Measurements from ENCODE around the gene EMILIN1. TPM values are rescaled to one million over a fixed set of nuclear protein-coding genes. Genes with fewer than 3 reads are reported as not detected.

EMILIN1 gene
- total RNA-seq, 2 donors from 2014 or later: 1.9 to 2.1 TPM

DNA sequence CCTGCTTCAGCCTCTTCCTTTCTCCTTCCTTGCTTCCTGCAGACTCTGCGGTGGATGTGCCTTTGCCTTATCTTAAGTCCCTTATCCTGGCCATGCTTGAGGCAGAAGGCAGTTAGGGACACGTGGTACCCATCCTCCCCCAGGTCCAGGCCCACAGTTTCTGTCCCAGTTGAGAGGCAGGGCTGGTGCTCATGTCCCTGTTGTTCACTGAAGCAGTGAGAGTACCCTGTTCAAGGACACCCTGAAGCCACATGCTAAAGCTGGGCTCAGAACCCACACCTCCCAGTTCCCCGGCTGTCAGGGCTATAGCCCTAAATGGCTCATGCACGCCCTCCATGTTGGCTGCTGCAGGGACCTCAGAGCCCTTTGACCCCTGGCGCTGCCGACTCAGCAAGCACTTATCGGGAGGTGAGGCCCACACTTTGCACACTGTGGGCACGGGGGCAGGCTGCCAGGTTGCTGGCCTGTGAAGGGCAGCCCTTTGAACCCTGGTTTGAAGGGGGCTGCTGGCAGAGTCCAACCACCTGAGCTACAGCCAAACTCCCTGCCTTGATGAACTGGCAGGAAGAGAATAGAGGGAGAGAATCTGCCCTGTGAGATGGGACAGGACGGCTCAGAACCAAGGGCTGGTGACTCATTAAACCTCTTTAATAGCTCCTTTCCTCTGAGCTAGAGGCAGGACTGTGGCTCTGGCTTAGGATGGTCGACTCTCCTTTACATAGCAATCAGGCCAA, 14.4 kb downstream of the EMILIN1 start:
- 84 to 85% methylated on average over 6 to 10 of the region's 10 CpGs for WGBS, 2 experiments (ENCODE audit: insufficient coverage in 1 of 2, insufficient read length in 1 of 2)
- peaks cover 4% of the 10 kb centered on the region for H3K4me1 Mint-ChIP-seq
- peaks cover 5% of the 10 kb centered on the region for H3K4me1 ChIP-seq (ENCODE audit: control insufficient read depth, insufficient read depth, low read length)
- no peak overlapping the region for H3K27ac ChIP-seq (ENCODE audit: low read depth, low read length)
- H3K9me3 Mint-ChIP-seq: no peaks in the 10 kb centered on the region
- H3K36me3 Mint-ChIP-seq (ENCODE audit: low read depth): no peaks in the 10 kb centered on the region
- peaks cover 13% of the 10 kb centered on the region for H3K27me3 ChIP-seq (ENCODE audit: control insufficient read depth, insufficient read depth, low read length, poor library complexity, severe bottlenecking)
- H3K4me3 Mint-ChIP-seq: no peak overlapping the region
- no peak overlapping the region for H3K4me3 ChIP-seq (ENCODE audit: low read length)
- no peak for DNase-seq
- H3K27me3 Mint-ChIP-seq (ENCODE audit: insufficient read depth): peaks cover 12% of the 10 kb centered on the region
- no peaks in the 10 kb centered on the region for H3K36me3 ChIP-seq (ENCODE audit: control insufficient read depth, insufficient read depth, low read length)
- TF ChIP-seq, protein P1, sequence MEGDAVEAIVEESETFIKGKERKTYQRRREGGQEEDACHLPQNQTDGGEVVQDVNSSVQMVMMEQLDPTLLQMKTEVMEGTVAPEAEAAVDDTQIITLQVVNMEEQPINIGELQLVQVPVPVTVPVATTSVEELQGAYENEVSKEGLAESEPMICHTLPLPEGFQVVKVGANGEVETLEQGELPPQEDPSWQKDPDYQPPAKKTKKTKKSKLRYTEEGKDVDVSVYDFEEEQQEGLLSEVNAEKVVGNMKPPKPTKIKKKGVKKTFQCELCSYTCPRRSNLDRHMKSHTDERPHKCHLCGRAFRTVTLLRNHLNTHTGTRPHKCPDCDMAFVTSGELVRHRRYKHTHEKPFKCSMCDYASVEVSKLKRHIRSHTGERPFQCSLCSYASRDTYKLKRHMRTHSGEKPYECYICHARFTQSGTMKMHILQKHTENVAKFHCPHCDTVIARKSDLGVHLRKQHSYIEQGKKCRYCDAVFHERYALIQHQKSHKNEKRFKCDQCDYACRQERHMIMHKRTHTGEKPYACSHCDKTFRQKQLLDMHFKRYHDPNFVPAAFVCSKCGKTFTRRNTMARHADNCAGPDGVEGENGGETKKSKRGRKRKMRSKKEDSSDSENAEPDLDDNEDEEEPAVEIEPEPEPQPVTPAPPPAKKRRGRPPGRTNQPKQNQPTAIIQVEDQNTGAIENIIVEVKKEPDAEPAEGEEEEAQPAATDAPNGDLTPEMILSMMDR (conservative IDR thresholded peaks at IDR 0.05): no peak
- H3K9ac ChIP-seq (ENCODE audit: extremely low read depth, low read length, poor library complexity, severe bottlenecking): no peak overlapping the region
- no peak overlapping the region for H3K27ac Mint-ChIP-seq
- no peaks in the 10 kb centered on the region for H3K9me3 ChIP-seq (ENCODE audit: control insufficient read depth, low read length)

DNA sequence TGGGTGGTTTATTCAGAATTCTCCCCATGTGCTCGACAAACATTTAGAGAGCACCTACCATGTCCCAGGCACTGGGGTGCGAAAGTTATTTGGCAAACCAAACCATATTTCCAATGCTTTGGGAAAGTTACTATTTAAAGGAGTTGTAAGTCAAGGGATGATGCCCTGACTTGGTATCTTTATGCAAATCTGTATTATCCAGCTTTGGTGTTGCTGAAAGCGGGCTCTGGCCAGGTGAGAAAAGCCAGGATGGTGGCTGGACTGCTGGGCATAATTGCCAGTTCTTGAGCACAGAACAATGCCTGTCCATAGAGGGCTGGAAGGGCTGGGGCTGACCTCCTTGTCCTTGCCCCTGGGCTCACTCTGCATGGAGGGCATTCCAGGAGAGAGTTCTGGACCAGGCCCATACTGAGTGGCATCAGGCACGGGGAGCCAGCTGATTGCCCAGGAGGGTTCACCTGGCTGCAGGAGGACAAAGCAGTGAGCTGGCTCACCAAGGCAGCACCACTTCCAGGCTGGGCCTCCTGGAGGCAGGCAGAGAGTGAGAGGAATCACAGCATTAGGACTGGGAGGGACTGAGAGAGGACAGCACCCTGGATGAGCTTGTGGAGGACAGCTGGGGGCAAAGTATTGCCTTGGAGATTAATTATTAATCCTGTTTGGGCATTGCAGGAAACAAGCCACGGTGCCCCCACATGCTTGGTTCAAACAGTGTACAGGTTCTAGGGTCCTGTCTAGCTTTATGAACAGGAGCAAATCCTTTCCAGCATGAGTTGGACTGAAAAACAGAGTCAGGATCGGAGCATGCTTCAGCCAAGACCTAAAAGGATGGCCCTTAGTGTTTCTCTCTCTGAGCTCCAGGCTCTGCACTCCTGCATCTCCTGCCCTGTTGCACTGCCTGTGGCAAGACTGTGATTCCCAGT, 15.3 kb downstream of the EMILIN1 start:
- H3K9me3 Mint-ChIP-seq: no peaks in the 10 kb centered on the region
- no peaks in the 10 kb centered on the region for H3K9me3 ChIP-seq (ENCODE audit: control insufficient read depth, low read length)
- peaks cover 5% of the 10 kb centered on the region for H3K27me3 ChIP-seq (ENCODE audit: control insufficient read depth, insufficient read depth, low read length, poor library complexity, severe bottlenecking)
- H3K4me1 ChIP-seq (ENCODE audit: control insufficient read depth, insufficient read depth, low read length): peaks cover 5% of the 10 kb centered on the region
- no peak overlapping the region for H3K27ac Mint-ChIP-seq
- H3K36me3 Mint-ChIP-seq (ENCODE audit: low read depth): no peaks in the 10 kb centered on the region
- H3K4me1 Mint-ChIP-seq: peaks cover 4% of the 10 kb centered on the region
- H3K27me3 Mint-ChIP-seq (ENCODE audit: insufficient read depth): peaks cover 3% of the 10 kb centered on the region
- H3K4me3 Mint-ChIP-seq: no peak overlapping the region
- 90 to 98% methylated on average over 4 to 6 of the region's 6 CpGs for WGBS, 2 experiments (ENCODE audit: insufficient coverage in 1 of 2, insufficient read length in 1 of 2)
- TF ChIP-seq, protein P1 (conservative IDR thresholded peaks at IDR 0.05): no peak
- no peak for DNase-seq
- no peak overlapping the region for H3K9ac ChIP-seq (ENCODE audit: extremely low read depth, low read length, poor library complexity, severe bottlenecking)
- no peak overlapping the region for H3K27ac ChIP-seq (ENCODE audit: low read depth, low read length)
- H3K4me3 ChIP-seq (ENCODE audit: low read length): no peak overlapping the region
- no peaks in the 10 kb centered on the region for H3K36me3 ChIP-seq (ENCODE audit: control insufficient read depth, insufficient read depth, low read length)

DNA sequence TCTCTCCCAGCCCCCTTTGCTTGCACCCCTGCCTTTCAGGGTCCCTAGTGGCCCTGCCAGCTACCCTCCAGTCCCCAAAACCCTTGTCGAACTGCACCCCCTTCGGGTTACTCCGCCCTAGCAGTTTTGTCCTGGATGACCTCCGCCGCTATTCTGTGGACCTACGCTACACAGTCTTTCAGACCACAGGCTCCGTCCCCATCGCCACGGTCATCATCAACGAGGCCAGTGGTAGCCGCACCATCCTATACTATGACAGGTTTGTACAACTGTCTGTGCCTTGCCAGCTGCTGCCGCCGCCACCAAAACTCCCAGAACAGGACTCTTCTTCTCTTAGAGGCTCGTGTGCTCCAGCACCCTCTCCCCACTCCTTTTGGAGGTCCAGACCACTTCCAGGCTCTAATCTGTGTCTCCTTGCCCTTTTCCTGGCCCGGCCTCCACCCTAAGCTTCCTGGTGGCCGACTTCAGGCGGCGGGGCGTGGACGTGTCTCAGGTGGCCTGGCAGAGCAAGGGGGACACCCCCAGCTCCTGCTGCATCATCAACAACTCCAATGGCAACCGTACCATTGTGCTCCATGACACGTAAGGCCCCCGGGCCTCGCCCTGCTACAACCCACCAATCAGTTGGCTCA, 16.1 kb downstream of the EMILIN1 start:
- no peaks in the 10 kb centered on the region for H3K36me3 Mint-ChIP-seq (ENCODE audit: low read depth)
- no peaks in the 10 kb centered on the region for H3K9me3 ChIP-seq (ENCODE audit: control insufficient read depth, low read length)
- peaks cover 1% of the 10 kb centered on the region for H3K27me3 Mint-ChIP-seq (ENCODE audit: insufficient read depth)
- no peak overlapping the region for H3K27ac Mint-ChIP-seq
- WGBS, 2 experiments (ENCODE audit: insufficient coverage in 1 of 2, insufficient read length in 1 of 2): 94 to 98% methylated on average over 14 to 24 of the region's 24 CpGs
- no peak overlapping the region for H3K9ac ChIP-seq (ENCODE audit: extremely low read depth, low read length, poor library complexity, severe bottlenecking)
- no peaks in the 10 kb centered on the region for H3K27me3 ChIP-seq (ENCODE audit: control insufficient read depth, insufficient read depth, low read length, poor library complexity, severe bottlenecking)
- H3K36me3 ChIP-seq (ENCODE audit: control insufficient read depth, insufficient read depth, low read length): no peaks in the 10 kb centered on the region
- no peak for DNase-seq
- no peak overlapping the region for H3K27ac ChIP-seq (ENCODE audit: low read depth, low read length)
- H3K4me3 ChIP-seq (ENCODE audit: low read length): no peak overlapping the region
- H3K4me1 ChIP-seq (ENCODE audit: control insufficient read depth, insufficient read depth, low read length): peaks cover 5% of the 10 kb centered on the region
- TF ChIP-seq, protein P1 (conservative IDR thresholded peaks at IDR 0.05): no peak
- H3K9me3 Mint-ChIP-seq: no peaks in the 10 kb centered on the region
- peaks cover 4% of the 10 kb centered on the region for H3K4me1 Mint-ChIP-seq
- no peak overlapping the region for H3K4me3 Mint-ChIP-seq

All from endodermal cell (in vitro differentiated cells).